Glomerular visceral epithelial cell (primary cell): ENCODE data around the gene FAM170B.

Experiments used
- DNase-seq: peaks from one replicate; pipeline ENCODE4 v3.0.0-alpha.2; 2016; ENCODE audit errors: extremely low spot score

Gene FAM170B

GRCh38 chr10:49106451-49106850 is 27.4 kb downstream of the FAM170B start:
- no peak for DNase-seq

GRCh38 chr10:49105076-49105475 is 28.7 kb downstream of the FAM170B start:
- DNase-seq = no peak

GRCh38 chr10:49104323-49104722 is 29.5 kb downstream of the FAM170B start:
- no peak for DNase-seq

- DNase-seq = no peak
These were observed 30.1 kb downstream of the FAM170B start for GRCh38 chr10:49103761-49104160.

GRCh38 chr10:49099046-49099445 is 34.8 kb downstream of the FAM170B start:
- no peak for DNase-seq

- DNase-seq = no peak
These were observed 36.9 kb downstream of the FAM170B start for GRCh38 chr10:49096890-49097445.

GRCh38 chr10:49094646-49095045 is 39.2 kb downstream of the FAM170B start:
- DNase-seq = no peak

- DNase-seq = no peak
These were observed 39.9 kb downstream of the FAM170B start for GRCh38 chr10:49093922-49094321.

- no peak for DNase-seq
These were observed 41.3 kb downstream of the FAM170B start for GRCh38 chr10:49092477-49092876.

GRCh38 chr10:49091450-49092210 is 42.2 kb downstream of the FAM170B start:
- no peak for DNase-seq

- no peak for DNase-seq
These were observed 43.0 kb downstream of the FAM170B start for GRCh38 chr10:49090696-49091380.

GRCh38 chr10:49090189-49090575 is 43.6 kb downstream of the FAM170B start:
- no peak for DNase-seq

- no peak for DNase-seq
These were observed 44.1 kb downstream of the FAM170B start for GRCh38 chr10:49089557-49090188.

GRCh38 chr10:49089152-49089551 is 44.7 kb downstream of the FAM170B start:
- DNase-seq = no peak

- DNase-seq = no peak
These were observed 46.9 kb downstream of the FAM170B start for GRCh38 chr10:49086889-49087288.

GRCh38 chr10:49083261-49083660 is 50.6 kb downstream of the FAM170B start:
- DNase-seq = no peak

GRCh38 chr10:49082766-49083165 is 51.1 kb downstream of the FAM170B start:
- no peak for DNase-seq

GRCh38 chr10:49081547-49082275 is 52.1 kb downstream of the FAM170B start:
- no peak for DNase-seq
